Activated CD4-positive, alpha-beta T cell treated with anti-CD3 and anti-CD28 coated beads for 1 hour (primary cell): ENCODE results near the gene NOP10.
"Not testable (repeated sequence)": the region's sequence is repeated elsewhere in the genome, so short reads cannot be mapped to it uniquely, and the experiment has no call there.

Experiments used
- DNase-seq: peaks from one replicate; pipeline ENCODE4 v3.0.0-alpha.2; 2020

NOP10 gene

GRCh38 chr15:34342737-34343575, at the start of gene NOP10, which contains the start of gene NUTM1:
NOP10 (minus strand) TSS chr15:34343136; CDS start chr15:34343073, 63 bp downstream.
NUTM1 (plus strand) TSS chr15:34343315; CDS start chr15:34343697, 382 bp downstream.
- DNase-seq: peak; percentile 88

- DNase-seq: not testable (repeated sequence)
These were observed 46.7 kb upstream of the NOP10 start for GRCh38 chr15:34389594-34390086.

GRCh38 chr15:34381829-34382521, 39.0 kb upstream of the NOP10 start:
- not testable (repeated sequence) for DNase-seq

GRCh38 chr15:34380491-34380890, 37.6 kb upstream of the NOP10 start:
- not testable (repeated sequence) for DNase-seq

GRCh38 chr15:34376856-34377255, 33.9 kb upstream of the NOP10 start:
- no peak for DNase-seq

GRCh38 chr15:34375541-34375940, 32.6 kb upstream of the NOP10 start:
- not testable (repeated sequence) for DNase-seq

- DNase-seq: no peak
These were observed 31.9 kb upstream of the NOP10 start for GRCh38 chr15:34374816-34375215.

- no peak for DNase-seq
These were observed 31.0 kb upstream of the NOP10 start for GRCh38 chr15:34373951-34374350.

GRCh38 chr15:34370643-34371042, 27.7 kb upstream of the NOP10 start:
- no peak for DNase-seq

- no peak for DNase-seq
These were observed 27.2 kb upstream of the NOP10 start for GRCh38 chr15:34370129-34370528.

- peak; percentile 81 for DNase-seq
These were observed 24.5 kb upstream of the NOP10 start, which contains the start of gene LPCAT4 for GRCh38 chr15:34367101-34368081. LPCAT4 (minus strand) TSS chr15:34367196; CDS start chr15:34367100, 96 bp downstream.

GRCh38 chr15:34366271-34367065, 23.5 kb upstream of the NOP10 start:
- peak; percentile 15 for DNase-seq

GRCh38 chr15:34365836-34366235, 22.9 kb upstream of the NOP10 start:
- DNase-seq: no peak

GRCh38 chr15:34365091-34365825, 22.3 kb upstream of the NOP10 start:
- no peak for DNase-seq

GRCh38 chr15:34364041-34364440, 21.1 kb upstream of the NOP10 start:
- no peak for DNase-seq

- no peak for DNase-seq
These were observed 19.3 kb upstream of the NOP10 start for GRCh38 chr15:34362047-34362773.

- no peak for DNase-seq
These were observed 18.3 kb upstream of the NOP10 start for GRCh38 chr15:34361278-34361677.

GRCh38 chr15:34360298-34360697, 17.4 kb upstream of the NOP10 start:
- DNase-seq: no peak

GRCh38 chr15:34359416-34359815, 16.5 kb upstream of the NOP10 start:
- no peak for DNase-seq

GRCh38 chr15:34358948-34359347, 16.0 kb upstream of the NOP10 start:
- DNase-seq: no peak
